ENCODE data around the gene WASF3.
"Not testable (repeated sequence)": the region's sequence is repeated elsewhere in the genome, so short reads cannot be mapped to it uniquely, and the experiment has no call there.

Gene WASF3

GRCh38 chr13:26719356-26719945, 162.0 kb downstream of the WASF3 start:
- no peaks in the 10 kb centered on the region for H4K20me1 ChIP-seq (ENCODE audit: insufficient read depth, low read length)
- no peak overlapping the region for H3K4me2 ChIP-seq (ENCODE audit: low read depth, low read length)
- H3F3A ChIP-seq (ENCODE audit: insufficient read depth, low read length) = no peaks in the 10 kb centered on the region
- no peaks in the 10 kb centered on the region for H3K9me3 ChIP-seq (replicated peaks; ENCODE audit: insufficient read depth, low read length)
- no peaks in the 10 kb centered on the region for H3K79me2 ChIP-seq (ENCODE audit: low read length)
- H3K27ac ChIP-seq (ENCODE audit: low read length) = no peak overlapping the region
- TF ChIP-seq CTCF (IDR thresholded peaks at IDR 0.05; ENCODE audit: low read length) (no peak), EZH2 (optimal IDR thresholded peaks at IDR 0.05; ENCODE audit: low read depth, low read length) (no peak), EZH2phosphoT487 (IDR thresholded peaks at IDR 0.05; ENCODE audit: low read length) (no peak)
- H3K36me3 ChIP-seq (replicated peaks; ENCODE audit: insufficient read depth, low read length) = no peaks in the 10 kb centered on the region
- no peak for DNase-seq
- H2AFZ ChIP-seq (ENCODE audit: low read length) = no peak overlapping the region
- H3K4me3 ChIP-seq (ENCODE audit: low read length) = no peak overlapping the region
- no peaks in the 10 kb centered on the region for H3K9me2 ChIP-seq (replicated peaks; ENCODE audit: insufficient read depth, low read length)
- H3K27me3 ChIP-seq (replicated peaks; ENCODE audit: insufficient read depth, low read length) = no peaks in the 10 kb centered on the region
- no peak overlapping the region for H3K9ac ChIP-seq (ENCODE audit: low read length)
- H3K4me1 ChIP-seq (ENCODE audit: low read length) = no peaks in the 10 kb centered on the region

GRCh38 chr13:26721251-26722121, 164.0 kb downstream of the WASF3 start:
- DNase-seq = no peak
- Histone ChIP-seq H2AFZ (ENCODE audit: low read length) (no peak overlapping the region), H3K9ac (ENCODE audit: low read length) (no peak overlapping the region), H3K36me3 (replicated peaks; ENCODE audit: insufficient read depth, low read length) (no peaks in the 10 kb centered on the region), H3K27me3 (replicated peaks; ENCODE audit: insufficient read depth, low read length) (no peaks in the 10 kb centered on the region), H4K20me1 (ENCODE audit: insufficient read depth, low read length) (no peaks in the 10 kb centered on the region), H3K4me1 (ENCODE audit: low read length) (no peaks in the 10 kb centered on the region), H3K4me2 (ENCODE audit: low read depth, low read length) (no peak overlapping the region), H3K4me3 (ENCODE audit: low read length) (no peak overlapping the region), H3K9me2 (replicated peaks; ENCODE audit: insufficient read depth, low read length) (no peaks in the 10 kb centered on the region), H3K9me3 (replicated peaks; ENCODE audit: insufficient read depth, low read length) (no peaks in the 10 kb centered on the region), H3K79me2 (ENCODE audit: low read length) (no peaks in the 10 kb centered on the region), H3F3A (ENCODE audit: insufficient read depth, low read length) (no peaks in the 10 kb centered on the region), H3K27ac (ENCODE audit: low read length) (no peak overlapping the region)
- TF ChIP-seq EZH2phosphoT487 (IDR thresholded peaks at IDR 0.05; ENCODE audit: low read length) (no peak), EZH2 (optimal IDR thresholded peaks at IDR 0.05; ENCODE audit: low read depth, low read length) (no peak), CTCF (IDR thresholded peaks at IDR 0.05; ENCODE audit: low read length) (no peak)

GRCh38 chr13:26722321-26722720, 164.8 kb downstream of the WASF3 start:
- Histone ChIP-seq H3K9ac (ENCODE audit: low read length) (no peak overlapping the region), H3K79me2 (ENCODE audit: low read length) (no peaks in the 10 kb centered on the region), H3K4me3 (ENCODE audit: low read length) (no peak overlapping the region), H2AFZ (ENCODE audit: low read length) (no peak overlapping the region), H3K4me1 (ENCODE audit: low read length) (no peaks in the 10 kb centered on the region), H3K27me3 (replicated peaks; ENCODE audit: insufficient read depth, low read length) (no peaks in the 10 kb centered on the region), H3K4me2 (ENCODE audit: low read depth, low read length) (no peak overlapping the region), H3K9me2 (replicated peaks; ENCODE audit: insufficient read depth, low read length) (no peaks in the 10 kb centered on the region), H3K36me3 (replicated peaks; ENCODE audit: insufficient read depth, low read length) (no peaks in the 10 kb centered on the region), H3F3A (ENCODE audit: insufficient read depth, low read length) (no peaks in the 10 kb centered on the region), H3K27ac (ENCODE audit: low read length) (no peak overlapping the region), H3K9me3 (replicated peaks; ENCODE audit: insufficient read depth, low read length) (no peaks in the 10 kb centered on the region), H4K20me1 (ENCODE audit: insufficient read depth, low read length) (no peaks in the 10 kb centered on the region)
- DNase-seq = no peak
- TF ChIP-seq CTCF (IDR thresholded peaks at IDR 0.05; ENCODE audit: low read length) = no peak
- TF ChIP-seq EZH2phosphoT487 (IDR thresholded peaks at IDR 0.05; ENCODE audit: low read length) = no peak
- TF ChIP-seq EZH2 (optimal IDR thresholded peaks at IDR 0.05; ENCODE audit: low read depth, low read length) = no peak

GRCh38 chr13:26723620-26724019, 166.1 kb downstream of the WASF3 start:
- H3K9me2 ChIP-seq (replicated peaks; ENCODE audit: insufficient read depth, low read length); H3K27ac ChIP-seq (ENCODE audit: low read length); H3K27me3 ChIP-seq (replicated peaks; ENCODE audit: insufficient read depth, low read length); H3K36me3 ChIP-seq (replicated peaks; ENCODE audit: insufficient read depth, low read length); H3K4me1 ChIP-seq (ENCODE audit: low read length); H3K4me2 ChIP-seq (ENCODE audit: low read depth, low read length); H4K20me1 ChIP-seq (ENCODE audit: insufficient read depth, low read length); DNase-seq; H3F3A ChIP-seq (ENCODE audit: insufficient read depth, low read length); H3K79me2 ChIP-seq (ENCODE audit: low read length); H2AFZ ChIP-seq (ENCODE audit: low read length); H3K9me3 ChIP-seq (replicated peaks; ENCODE audit: insufficient read depth, low read length); H3K9ac ChIP-seq (ENCODE audit: low read length); H3K4me3 ChIP-seq (ENCODE audit: low read length): not testable (repeated sequence)
